OCI-LY7 (cell line): Measurements from ENCODE around the gene MAP3K20.

ENCODE experiments used
- EZH2phosphoT487 ChIP-seq: fragments of 200-600 bp; sonication (generic); IDR thresholded peaks from 2 replicates; pipeline ENCODE4 v1.6.1; 2018; ENCODE audit warnings: low read depth, borderline replicate concordance, mild to moderate bottlenecking, mixed run types, antibody characterized with exemption, low read length, moderate library complexity, mixed read lengths
- TF ChIP-seq, protein P1 (sequence below): fragments of 200-600 bp; sonication (generic); conservative IDR thresholded peaks from 2 replicates; pipeline ENCODE4 v1.5.1; 2014; ENCODE audit warnings: mild to moderate bottlenecking, antibody characterized with exemption, low read length, moderate library complexity, mixed read lengths

DNA sequence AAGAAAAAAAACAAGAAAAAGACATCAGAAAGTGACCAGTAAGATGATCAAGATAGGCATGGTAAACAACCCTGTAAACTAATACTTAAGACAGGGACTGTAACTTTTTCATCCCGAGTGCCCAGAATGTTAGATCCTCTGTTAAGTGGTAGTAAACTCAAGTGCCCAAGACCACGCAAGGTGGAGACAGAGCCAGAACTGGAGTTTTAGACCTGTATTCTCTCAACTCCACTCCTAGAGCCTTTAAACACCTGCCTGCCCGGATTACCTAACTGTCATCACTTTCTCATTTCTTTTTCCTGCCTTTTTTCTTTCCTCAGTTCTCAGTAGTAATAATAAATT lies 203.9 kb downstream of the MAP3K20 start:
- TF ChIP-seq, protein P1, sequence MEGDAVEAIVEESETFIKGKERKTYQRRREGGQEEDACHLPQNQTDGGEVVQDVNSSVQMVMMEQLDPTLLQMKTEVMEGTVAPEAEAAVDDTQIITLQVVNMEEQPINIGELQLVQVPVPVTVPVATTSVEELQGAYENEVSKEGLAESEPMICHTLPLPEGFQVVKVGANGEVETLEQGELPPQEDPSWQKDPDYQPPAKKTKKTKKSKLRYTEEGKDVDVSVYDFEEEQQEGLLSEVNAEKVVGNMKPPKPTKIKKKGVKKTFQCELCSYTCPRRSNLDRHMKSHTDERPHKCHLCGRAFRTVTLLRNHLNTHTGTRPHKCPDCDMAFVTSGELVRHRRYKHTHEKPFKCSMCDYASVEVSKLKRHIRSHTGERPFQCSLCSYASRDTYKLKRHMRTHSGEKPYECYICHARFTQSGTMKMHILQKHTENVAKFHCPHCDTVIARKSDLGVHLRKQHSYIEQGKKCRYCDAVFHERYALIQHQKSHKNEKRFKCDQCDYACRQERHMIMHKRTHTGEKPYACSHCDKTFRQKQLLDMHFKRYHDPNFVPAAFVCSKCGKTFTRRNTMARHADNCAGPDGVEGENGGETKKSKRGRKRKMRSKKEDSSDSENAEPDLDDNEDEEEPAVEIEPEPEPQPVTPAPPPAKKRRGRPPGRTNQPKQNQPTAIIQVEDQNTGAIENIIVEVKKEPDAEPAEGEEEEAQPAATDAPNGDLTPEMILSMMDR = no peak
- TF ChIP-seq EZH2phosphoT487 = no peak
